OCI-LY7 (cell line): Measurements from ENCODE around the gene DAPK2. TPM values are rescaled to one million over a fixed set of nuclear protein-coding genes. Genes with fewer than 3 reads are reported as not detected.

ENCODE experiments used
- BruUV-seq: library from RNA; stranded (reverse); fragments of 400-500 nt; replicated peaks from 2 replicates; lab custom pipeline; 2021; lab: Mats Ljungman, UMichigan
- CTCF ChIA-PET: fragments of 300-600 bp; sonication (Branson Sonifier 250); formaldehyde crosslinking; loops from one replicate; lab custom pipeline; 2022; ENCODE audit warnings: antibody characterized with exemption; ENCODE audit not compliant: unreplicated experiment; lab: Charles Lee
- POLR2A ChIA-PET: fragments of 300-600 bp; sonication (Branson Sonifier 250); formaldehyde crosslinking; loops from one replicate; lab custom pipeline; 2022; ENCODE audit warnings: antibody characterized with exemption; lab: Charles Lee
- DNase-seq: peaks from one replicate; pipeline ENCODE4 v3.0.0-alpha.2; 2015; ENCODE audit warnings: low spot score
- H2AFZ ChIP-seq: fragments of 200-600 bp; sonication (generic), shearing (Covaris generic); 2 replicates; pipeline ENCODE4 v1.6.1; 2014; ENCODE audit warnings: mild to moderate bottlenecking, antibody characterized with exemption, low read length, moderate library complexity
- H3K27ac ChIP-seq: fragments of 200-600 bp; sonication (generic); 2 replicates; pipeline ENCODE4 v1.5.1; 2014; ENCODE audit warnings: mixed run types, low read depth, mild to moderate bottlenecking, moderate library complexity, low read length, inconsistent platforms; ENCODE audit not compliant: poor library complexity, severe bottlenecking
- H3K36me3 ChIP-seq: fragments of 200-600 bp; sonication (generic); 2 replicates; pipeline ENCODE4 v1.6.1; 2014; ENCODE audit warnings: mild to moderate bottlenecking, antibody characterized with exemption, low read length, moderate library complexity, mixed read lengths; ENCODE audit not compliant: insufficient read depth
- H3K4me1 ChIP-seq: fragments of 200-600 bp; sonication (generic); 2 replicates; pipeline ENCODE4 v1.5.1; 2014; ENCODE audit warnings: mild to moderate bottlenecking, low read length; ENCODE audit not compliant: insufficient read depth, poor library complexity, severe bottlenecking
- H3K4me2 ChIP-seq: fragments of 200-600 bp; sonication (generic); 2 replicates; pipeline ENCODE4 v1.6.1; 2014; ENCODE audit warnings: mild to moderate bottlenecking, low read length
- H3K4me3 ChIP-seq: fragments of 200-600 bp; sonication (generic); 2 replicates; pipeline ENCODE4 v1.5.1; 2014; ENCODE audit warnings: mild to moderate bottlenecking, low read depth, low read length; ENCODE audit not compliant: poor library complexity, severe bottlenecking
- H3K79me2 ChIP-seq: fragments of 200-600 bp; sonication (generic); 2 replicates; pipeline ENCODE4 v1.6.1; 2016; ENCODE audit warnings: low read depth, mild to moderate bottlenecking, low read length, moderate library complexity, mixed read lengths; ENCODE audit not compliant: insufficient read depth
- H3K9me2 ChIP-seq: fragments of 200-600 bp; sonication (generic); 2 replicates; pipeline ENCODE4 v1.6.1; 2016; ENCODE audit warnings: mild to moderate bottlenecking, low read length, mixed read lengths; ENCODE audit not compliant: insufficient read depth
- H3K9me3 ChIP-seq: fragments of 200-600 bp; sonication (generic); 2 replicates; pipeline ENCODE4 v1.6.1; 2014; ENCODE audit warnings: mild to moderate bottlenecking, mixed run types, low read length, mixed read lengths
- H4K20me1 ChIP-seq: fragments of 200-600 bp; sonication (generic); 2 replicates; pipeline ENCODE4 v1.6.1; 2014; ENCODE audit warnings: mild to moderate bottlenecking, antibody characterized with exemption, low read length, moderate library complexity, mixed read lengths; ENCODE audit not compliant: insufficient read depth
- EZH2phosphoT487 ChIP-seq: fragments of 200-600 bp; sonication (generic); IDR thresholded peaks from 2 replicates; pipeline ENCODE4 v1.6.1; 2018; ENCODE audit warnings: low read depth, borderline replicate concordance, mild to moderate bottlenecking, mixed run types, antibody characterized with exemption, low read length, moderate library complexity, mixed read lengths
- intact Hi-C: fragments of 100-400 bp; cut with micrococcal nuclease; formaldehyde crosslinking; loops from one replicate; pipeline ENCODE4 v1.10.0; 2022; ENCODE audit not compliant: unreplicated experiment
- total RNA-seq, 2 experiments: library from RNA; depleted of rRNA in 1 of 2; stranded (reverse); fragments of >200 nt in 1 of 2; shearing (Covaris generic) in 1 of 2; gene quantifications; 2 replicates each; pipeline ENCODE4 v1.2.3, GENCODE V29; 2014 to 2022
- TF ChIP-seq, protein P1 (sequence below): fragments of 200-600 bp; sonication (generic); conservative IDR thresholded peaks from 2 replicates; pipeline ENCODE4 v1.5.1; 2014; ENCODE audit warnings: mild to moderate bottlenecking, antibody characterized with exemption, low read length, moderate library complexity, mixed read lengths

The DAPK2 gene
- total RNA-seq, 2 experiments from 2014 or later = 0.36 to 1.2 TPM

DNA sequence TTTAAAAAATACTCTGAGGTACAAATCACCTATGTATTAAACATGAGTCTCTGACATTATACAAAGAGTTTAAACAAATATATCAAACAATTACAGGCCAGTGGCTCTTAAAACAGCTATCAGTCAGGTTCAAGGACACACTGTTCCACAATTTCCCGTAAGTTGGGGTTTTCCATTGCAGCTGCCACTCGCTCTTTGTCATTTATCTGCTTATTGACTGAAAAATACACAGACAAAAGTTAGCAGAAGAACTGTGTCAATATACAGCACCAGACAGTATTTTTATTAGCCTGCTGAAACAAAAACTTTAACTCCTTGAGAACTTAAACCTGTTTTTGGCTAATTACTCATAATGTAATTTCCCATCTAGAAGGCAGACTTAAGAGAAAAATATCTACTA lies 26.5 kb upstream of the DAPK2 start:
- intact Hi-C loops = no loop called here
- TSS peak; percentile 45 for BruUV-seq
- no peak for DNase-seq
- H3K79me2 ChIP-seq = no peaks in the 10 kb centered on the region
- no peak overlapping the region for H3K27ac ChIP-seq
- no peaks in the 10 kb centered on the region for H4K20me1 ChIP-seq
- no peaks in the 10 kb centered on the region for H3K9me2 ChIP-seq
- H3K36me3 ChIP-seq = peaks cover 56% of the 10 kb centered on the region
- H3K9me3 ChIP-seq = no peaks in the 10 kb centered on the region
- no peak overlapping the region for H3K4me2 ChIP-seq
- CTCF ChIA-PET = no interaction called here
- POLR2A ChIA-PET = no interaction called here
- H2AFZ ChIP-seq = no peak overlapping the region
- TF ChIP-seq EZH2phosphoT487 = no peak
- TF ChIP-seq, protein P1, sequence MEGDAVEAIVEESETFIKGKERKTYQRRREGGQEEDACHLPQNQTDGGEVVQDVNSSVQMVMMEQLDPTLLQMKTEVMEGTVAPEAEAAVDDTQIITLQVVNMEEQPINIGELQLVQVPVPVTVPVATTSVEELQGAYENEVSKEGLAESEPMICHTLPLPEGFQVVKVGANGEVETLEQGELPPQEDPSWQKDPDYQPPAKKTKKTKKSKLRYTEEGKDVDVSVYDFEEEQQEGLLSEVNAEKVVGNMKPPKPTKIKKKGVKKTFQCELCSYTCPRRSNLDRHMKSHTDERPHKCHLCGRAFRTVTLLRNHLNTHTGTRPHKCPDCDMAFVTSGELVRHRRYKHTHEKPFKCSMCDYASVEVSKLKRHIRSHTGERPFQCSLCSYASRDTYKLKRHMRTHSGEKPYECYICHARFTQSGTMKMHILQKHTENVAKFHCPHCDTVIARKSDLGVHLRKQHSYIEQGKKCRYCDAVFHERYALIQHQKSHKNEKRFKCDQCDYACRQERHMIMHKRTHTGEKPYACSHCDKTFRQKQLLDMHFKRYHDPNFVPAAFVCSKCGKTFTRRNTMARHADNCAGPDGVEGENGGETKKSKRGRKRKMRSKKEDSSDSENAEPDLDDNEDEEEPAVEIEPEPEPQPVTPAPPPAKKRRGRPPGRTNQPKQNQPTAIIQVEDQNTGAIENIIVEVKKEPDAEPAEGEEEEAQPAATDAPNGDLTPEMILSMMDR = no peak
- peaks cover 13% of the 10 kb centered on the region for H3K4me1 ChIP-seq
- H3K4me3 ChIP-seq = no peak overlapping the region

- Histone ChIP-seq H3K4me3 (no peak overlapping the region), H3K4me1 (peaks cover 17% of the 10 kb centered on the region), H3K4me2 (no peak overlapping the region), H2AFZ (no peak overlapping the region), H3K9me3 (no peaks in the 10 kb centered on the region), H3K79me2 (no peaks in the 10 kb centered on the region), H3K27ac (no peak overlapping the region), H3K9me2 (no peaks in the 10 kb centered on the region), H3K36me3 (peaks cover 52% of the 10 kb centered on the region), H4K20me1 (no peaks in the 10 kb centered on the region)
- TF ChIP-seq, protein P1 = no peak
- TF ChIP-seq EZH2phosphoT487 = no peak
- POLR2A ChIA-PET = no interaction called here
- BruUV-seq = no TSS peak
- CTCF ChIA-PET = no interaction called here
- no peak for DNase-seq
- intact Hi-C loops = no loop called here
Measured at GRCh38 chr15:64071931-64072765, 25.9 kb upstream of the DAPK2 start.
